Endothelial cell of umbilical vein (primary cell): ENCODE results near the gene TRDN.

Source experiments
- EZH2 ChIP-seq: IDR thresholded peaks from 2 replicates; pipeline ENCODE4 v1.6.1; 2012; ENCODE audit warnings: borderline replicate concordance, low read depth, mild to moderate bottlenecking, moderate library complexity, low read length, inconsistent platforms; ENCODE audit not compliant: severe bottlenecking
- GATA2 ChIP-seq: IDR thresholded peaks from 2 replicates; pipeline ENCODE4 v1.7.0; 2011; ENCODE audit warnings: low read depth, mild to moderate bottlenecking, moderate library complexity, mixed read lengths, low read length; ENCODE audit not compliant: insufficient read length, insufficient read depth
- POLR2A ChIP-seq: IDR thresholded peaks from 2 replicates; pipeline ENCODE4 v1.6.1; 2012; ENCODE audit warnings: low read depth, mild to moderate bottlenecking, control low read depth, low read length
- POLR2AphosphoS5 ChIP-seq: IDR thresholded peaks from 2 replicates; pipeline ENCODE4 v1.6.1; 2012; ENCODE audit warnings: low read depth, mild to moderate bottlenecking, control low read depth, low read length, moderate library complexity; ENCODE audit not compliant: insufficient read depth
- TF ChIP-seq, protein P1 (sequence below), 2 donors: IDR thresholded peaks; 1 replicate in 1 of 2; 2 replicates in 1 of 2; pipeline ENCODE4 v1.5.1; 2011; ENCODE audit warnings: low read length in 2 of 2, mild to moderate bottlenecking in 2 of 2, moderate library complexity in 2 of 2, control low read depth in 1 of 2, inconsistent platforms in 1 of 2, low read depth in 1 of 2; ENCODE audit not compliant: insufficient read depth in 1 of 2; ENCODE audit errors: extremely low read depth in 1 of 2

DNA sequence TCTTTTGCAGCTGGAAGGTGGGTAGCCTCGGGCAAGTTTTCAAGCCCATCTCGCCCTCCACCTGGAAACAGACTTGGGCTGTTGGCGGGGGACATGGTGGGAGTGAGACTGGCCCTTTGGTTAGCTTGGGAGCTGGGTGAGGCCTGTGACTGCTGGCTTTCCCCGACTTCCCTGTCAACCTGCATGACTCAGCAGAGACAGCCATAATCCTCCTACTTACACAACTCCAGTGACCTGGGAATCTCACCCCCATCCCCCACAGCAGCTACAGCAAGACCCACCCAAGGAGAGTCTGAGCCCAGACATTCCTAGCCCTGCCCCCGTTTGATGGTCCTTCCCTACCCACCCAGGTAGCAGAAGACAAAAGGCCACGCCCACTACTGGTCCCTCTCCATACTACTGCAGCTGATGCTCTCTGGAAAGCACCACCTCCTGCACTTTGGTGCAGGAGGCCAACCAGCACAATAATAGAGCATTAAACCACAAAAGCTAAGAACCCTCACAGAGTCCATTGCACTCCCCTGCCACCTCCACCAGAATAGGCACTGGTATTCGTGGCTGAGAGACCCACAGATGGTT, 188.4 kb downstream of the TRDN start:
- TF ChIP-seq POLR2A (no peak), POLR2AphosphoS5 (no peak), EZH2 (no peak), GATA2 (no peak)
- TF ChIP-seq, protein P1, sequence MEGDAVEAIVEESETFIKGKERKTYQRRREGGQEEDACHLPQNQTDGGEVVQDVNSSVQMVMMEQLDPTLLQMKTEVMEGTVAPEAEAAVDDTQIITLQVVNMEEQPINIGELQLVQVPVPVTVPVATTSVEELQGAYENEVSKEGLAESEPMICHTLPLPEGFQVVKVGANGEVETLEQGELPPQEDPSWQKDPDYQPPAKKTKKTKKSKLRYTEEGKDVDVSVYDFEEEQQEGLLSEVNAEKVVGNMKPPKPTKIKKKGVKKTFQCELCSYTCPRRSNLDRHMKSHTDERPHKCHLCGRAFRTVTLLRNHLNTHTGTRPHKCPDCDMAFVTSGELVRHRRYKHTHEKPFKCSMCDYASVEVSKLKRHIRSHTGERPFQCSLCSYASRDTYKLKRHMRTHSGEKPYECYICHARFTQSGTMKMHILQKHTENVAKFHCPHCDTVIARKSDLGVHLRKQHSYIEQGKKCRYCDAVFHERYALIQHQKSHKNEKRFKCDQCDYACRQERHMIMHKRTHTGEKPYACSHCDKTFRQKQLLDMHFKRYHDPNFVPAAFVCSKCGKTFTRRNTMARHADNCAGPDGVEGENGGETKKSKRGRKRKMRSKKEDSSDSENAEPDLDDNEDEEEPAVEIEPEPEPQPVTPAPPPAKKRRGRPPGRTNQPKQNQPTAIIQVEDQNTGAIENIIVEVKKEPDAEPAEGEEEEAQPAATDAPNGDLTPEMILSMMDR (IDR thresholded peaks at IDR 0.05; ENCODE audit: extremely low read depth in 1 of 2, insufficient read depth in 1 of 2, low read depth in 1 of 2, low read length in 2 of 2), result no peak
